ENCODE data around the gene PEMT. TPM values are rescaled to one million over a fixed set of nuclear protein-coding genes. Genes with fewer than 3 reads are reported as not detected.

PEMT gene
- total and polyA plus RNA-seq, 2 of the 8 experiments (the other 6 are each of a cell fraction or from before 2014, with no cell fraction given): 42.0 to 118 TPM

GRCh38 chr17:17563530-17563929, 28.0 kb downstream of the PEMT start:
- no peak overlapping the region for H3K4me2 ChIP-seq (ENCODE audit: insufficient read depth in 1 of 2, low read depth in 2 of 2, low read length in 2 of 2)
- no peak overlapping the region for H3K23ac ChIP-seq (ENCODE audit: insufficient read length)
- no peaks in the 10 kb centered on the region for H3K27me3 ChIP-seq (replicated peaks in 1 of 4; ENCODE audit: control insufficient read depth in 3 of 4, extremely low read depth in 1 of 4, insufficient read depth in 3 of 4, low read length in 3 of 4)
- H2BK120ac ChIP-seq (replicated peaks; ENCODE audit: low read depth, low read length): no peak overlapping the region
- WGBS, 2 experiments (ENCODE audit: extremely low coverage in 1 of 2, insufficient coverage in 1 of 2, insufficient read length in 1 of 2, insufficient replicate concordance in 2 of 2, low coverage in 1 of 2, low lambda C conversion rate in 2 of 2, missing lambda C conversion rate in 1 of 2): 90% methylated on average over 13 of the region's 13 CpGs; no CpG with 5 or more reads in 1 of the 2 experiments
- no peak overlapping the region for H4K91ac ChIP-seq (replicated peaks; ENCODE audit: insufficient read length, low read length)
- TF ChIP-seq JUN (IDR thresholded peaks at IDR 0.05; ENCODE audit: low read depth, low read length) (no peak), ZNF274 (IDR thresholded peaks at IDR 0.05; ENCODE audit: borderline replicate concordance, extremely low read depth, low read length) (no peak), RXRA (IDR thresholded peaks at IDR 0.05; ENCODE audit: insufficient read depth, low read depth, low read length) (no peak), RBBP5 (IDR thresholded peaks at IDR 0.05; ENCODE audit: borderline replicate concordance, low read depth, low read length) (no peak), SRF (IDR thresholded peaks at IDR 0.05; ENCODE audit: low read depth, low read length) (no peak), SP4 (IDR thresholded peaks at IDR 0.05; ENCODE audit: low read length) (no peak)
- peaks cover 0 to 3% of the 10 kb centered on the region in 2 experiments for H4K20me1 ChIP-seq (replicated peaks in 1 of 2; ENCODE audit: control insufficient read depth in 1 of 2, insufficient read depth in 2 of 2, low read length in 2 of 2)
- POLR2A ChIA-PET (ENCODE audit: partially characterized antibody): interaction anchor here (1.7 kb wide), 1 partner anchor 67 kb away, joined by 10 read pairs; the partner anchor contains the start of gene RASD1
- 0 out of 2 replicates have a peak overlapping the region, but pooled peaks have one; percentile 46 for H2BK15ac ChIP-seq (ENCODE audit: low read length)
- H3K14ac ChIP-seq (ENCODE audit: insufficient read length): no peak overlapping the region
- H3K79me2 ChIP-seq (ENCODE audit: control insufficient read depth in 1 of 2, insufficient read depth in 2 of 2, low read length in 2 of 2): no peaks in the 10 kb centered on the region
- H3K4ac ChIP-seq (replicated peaks; ENCODE audit: insufficient read length, low read depth, low read length): no peak overlapping the region
- FAIRE-seq (no peak), DNase-seq (ENCODE audit: low read depth in 1 of 2, low spot score in 2 of 2) (no peak)
- H3K9me3 ChIP-seq (ENCODE audit: insufficient read depth in 2 of 2, low read depth in 1 of 2, low read length in 1 of 2): no peaks in the 10 kb centered on the region
- no peak overlapping the region for H2BK12ac ChIP-seq (ENCODE audit: low read depth, low read length)
- CTCF ChIA-PET (ENCODE audit: partially characterized antibody): interaction anchor here (1.1 to 9.7 kb wide), 6 partner anchors 13 to 123 kb away, joined by 3 to 81 read pairs (median 3); partner anchors contain the start of gene RASD1
- H4K5ac ChIP-seq (ENCODE audit: insufficient read length, low read depth, low read length): no peak overlapping the region
- H3K4me3 ChIP-seq (ENCODE audit: extremely low read depth in 1 of 4, insufficient read depth in 2 of 4, low read depth in 3 of 4, low read length in 4 of 4): no peak overlapping the region
- H2BK20ac ChIP-seq (ENCODE audit: low read length): no peak overlapping the region
- H3K27ac ChIP-seq (ENCODE audit: low read depth, low read length): no peak overlapping the region
- H3K79me1 ChIP-seq (ENCODE audit: low read depth, low read length): peaks cover 5% of the 10 kb centered on the region
- H4K8ac ChIP-seq (ENCODE audit: extremely low read depth, insufficient read depth, low read length): no peak overlapping the region
- no peak overlapping the region for H2AFZ ChIP-seq (ENCODE audit: low read length)
- H2AK5ac ChIP-seq (ENCODE audit: low read depth, low read length): no peak overlapping the region
- no peak overlapping the region for H2BK5ac ChIP-seq (ENCODE audit: low read depth, low read length)
- peaks cover 0 to 13% (median 8%) of the 10 kb centered on the region in 4 experiments; a peak in 5 of 7 replicates for H3K4me1 ChIP-seq (replicated peaks in 1 of 4; ENCODE audit: control insufficient read depth in 3 of 4, insufficient read depth in 4 of 4, low read length in 3 of 4)
- no peak overlapping the region for H3K9ac ChIP-seq (replicated peaks in 1 of 4; ENCODE audit: extremely low read depth in 1 of 4, low read depth in 3 of 4, low read length in 3 of 4)
- no peak overlapping the region for H3K56ac ChIP-seq (replicated peaks; ENCODE audit: insufficient read length, low read depth, low read length)
- H3K36me3 ChIP-seq (ENCODE audit: control insufficient read depth in 2 of 4, insufficient read depth in 4 of 4, low read length in 3 of 4): no peaks in the 10 kb centered on the region
- H3K18ac ChIP-seq (ENCODE audit: extremely low read depth, low read length): no peak overlapping the region
- H3K23me2 ChIP-seq (ENCODE audit: low read depth, low read length): no peaks in the 10 kb centered on the region

All from H1 (cell line).